GM18868 (cell line): Measurements from ENCODE around the gene ZSWIM3.
"Not testable (repeated sequence)": the region's sequence is repeated elsewhere in the genome, so short reads cannot be mapped to it uniquely, and the experiment has no call there.

Experiments
- ATAC-seq: cut with Tn5 transposase; IDR thresholded peaks from one replicate; pipeline ENCODE4 v1.9.1; 2021; ENCODE audit warnings: mild to moderate bottlenecking, moderate library complexity; ENCODE audit not compliant: unreplicated experiment

Gene ZSWIM3

GRCh38 chr20:45857114-45857881 lies at the start of gene ZSWIM3, which contains the start of gene ACOT8:
Gene ZSWIM3, plus strand, starts transcription at chr20:45857614. Its CDS starts 212 bp downstream, at chr20:45857826.
Gene ACOT8, minus strand, starts transcription at chr20:45857392. Its CDS starts 77 bp downstream, at chr20:45857315.
- peak; percentile 95 for ATAC-seq

GRCh38 chr20:45810191-45810970 lies 47.0 kb upstream of the ZSWIM3 start:
- ATAC-seq: no peak

GRCh38 chr20:45812157-45813005 lies 45.0 kb upstream of the ZSWIM3 start, which contains the start of gene UBE2C:
Gene UBE2C, plus strand, starts transcription at chr20:45812644. Its CDS starts 52 bp downstream, at chr20:45812696.
- peak; percentile 98 for ATAC-seq

GRCh38 chr20:45813006-45813340 lies 44.4 kb upstream of the ZSWIM3 start:
- no peak for ATAC-seq

- no peak for ATAC-seq
Observed at GRCh38 chr20:45813489-45813888, 43.9 kb upstream of the ZSWIM3 start.

GRCh38 chr20:45814314-45814713 lies 43.1 kb upstream of the ZSWIM3 start:
- ATAC-seq: no peak

- ATAC-seq: no peak
Observed at GRCh38 chr20:45816951-45817350, 40.5 kb upstream of the ZSWIM3 start.

- no peak for ATAC-seq
Observed at GRCh38 chr20:45817376-45818194, 39.8 kb upstream of the ZSWIM3 start.

GRCh38 chr20:45818239-45818638 lies 39.2 kb upstream of the ZSWIM3 start:
- no peak for ATAC-seq

GRCh38 chr20:45819466-45819865 lies 37.9 kb upstream of the ZSWIM3 start:
- no peak for ATAC-seq

GRCh38 chr20:45821947-45822346 lies 35.5 kb upstream of the ZSWIM3 start:
- ATAC-seq: no peak

- ATAC-seq: no peak
Observed at GRCh38 chr20:45822857-45823256, 34.6 kb upstream of the ZSWIM3 start.

GRCh38 chr20:45823949-45824835 lies 33.2 kb upstream of the ZSWIM3 start:
- ATAC-seq: no peak

- ATAC-seq: no peak
Observed at GRCh38 chr20:45826381-45827019, 30.9 kb upstream of the ZSWIM3 start.

- ATAC-seq: no peak
Observed at GRCh38 chr20:45827030-45827652, 30.3 kb upstream of the ZSWIM3 start, which contains the start of gene TNNC2. Gene TNNC2, minus strand, starts transcription at chr20:45827312. Its CDS starts 64 bp downstream, at chr20:45827248.

- no peak for ATAC-seq
Observed at GRCh38 chr20:45827712-45828111, 29.7 kb upstream of the ZSWIM3 start.

GRCh38 chr20:45828589-45828988 lies 28.8 kb upstream of the ZSWIM3 start:
- ATAC-seq: no peak

GRCh38 chr20:45829673-45830106 lies 27.7 kb upstream of the ZSWIM3 start:
- not testable (repeated sequence) for ATAC-seq
